LHCN-M2 (cell line): ENCODE data around the gene CYSLTR1. TPM values are rescaled to one million over a fixed set of nuclear protein-coding genes. Genes with fewer than 3 reads are reported as not detected.

ENCODE experiments used
- total RNA-seq: library from RNA; depleted of rRNA; stranded (reverse); fragments of >200 nt; gene quantifications from 2 replicates; pipeline ENCODE4 v1.2.3, GENCODE V29; 2014; rRNA removed

Gene CYSLTR1
- total RNA-seq, 1 experiment from 2014 or later = 0.06 TPM

Other genes starting within 250 kb of the CYSLTR1 start
- gene PGK1, start 223.4 kb downstream of the CYSLTR1 start, total RNA-seq = 768 and 779 TPM in 2 replicates
- 27.6 and 40.6 TPM in 2 replicates for gene TAF9B, start 188.0 kb downstream of the CYSLTR1 start, total RNA-seq